Activated B cell treated with CpG ODN at 0.5 μM for 24 hours (primary cell): ENCODE data around the gene MSS51. TPM values are rescaled to one million over a fixed set of nuclear protein-coding genes. Genes with fewer than 3 reads are reported as not detected.

Experiments used
- ATAC-seq: fragments of 200-7000 bp; cut with Tn5 transposase; one replicate; pipeline ENCODE4 v1.10.0; 2021; ENCODE audit warnings: low read depth, mild to moderate bottlenecking, moderate library complexity
- CTCF ChIA-PET: fragments of 350-600 bp; sonication (Branson Sonifier 250); formaldehyde crosslinking; loops from one replicate; lab custom pipeline; 2021; ENCODE audit warnings: antibody characterized with exemption; lab: Charles Lee
- POLR2A ChIA-PET: fragments of 350-600 bp; sonication (Branson Sonifier 250); formaldehyde crosslinking; loops from one replicate; lab custom pipeline; 2021; ENCODE audit warnings: antibody characterized with exemption; lab: Charles Lee
- DNase-seq: peaks from one replicate; pipeline ENCODE4 v3.0.0; 2022
- H3K27ac Mint-ChIP-seq: one replicate; pipeline ENCODE4 v1.8.0; 2020; ENCODE audit warnings: mixed read lengths
- H3K27me3 Mint-ChIP-seq: one replicate; pipeline ENCODE4 v1.8.0; 2021; ENCODE audit warnings: mixed read lengths
- H3K36me3 Mint-ChIP-seq: one replicate; pipeline ENCODE4 v1.8.0; 2021; ENCODE audit warnings: low read depth, mixed read lengths
- H3K4me1 Mint-ChIP-seq: one replicate; pipeline ENCODE4 v1.8.0; 2021; ENCODE audit warnings: mixed read lengths
- H3K4me3 Mint-ChIP-seq: one replicate; pipeline ENCODE4 v1.8.0; 2020; ENCODE audit warnings: mild to moderate bottlenecking, mixed read lengths
- H3K9me3 Mint-ChIP-seq: one replicate; pipeline ENCODE4 v1.8.0; 2020; ENCODE audit warnings: mixed read lengths
- CTCF ChIP-seq: fragments of 200-600 bp; IDR thresholded peaks from one replicate; pipeline ENCODE4 v1.8.0; 2022; ENCODE audit warnings: antibody characterized with exemption, mild to moderate bottlenecking
- intact Hi-C: fragments of 100-400 bp; cut with micrococcal nuclease; formaldehyde crosslinking; loops from one replicate; pipeline ENCODE4 v1.15.1; 2024
- total RNA-seq: library from RNA; stranded (reverse); gene quantifications from 2 replicates; pipeline ENCODE4 v1.2.3, GENCODE V29; 2022

The MSS51 gene
- total RNA-seq, 1 donor from 2014 or later = 5.2 TPM

- Mint-ChIP-seq H3K4me3 (no peak overlapping the region), H3K9me3 (no peaks in the 10 kb centered on the region), H3K4me1 (peaks cover 30% of the 10 kb centered on the region), H3K27me3 (no peaks in the 10 kb centered on the region), H3K27ac (no peak overlapping the region), H3K36me3 (peaks cover 10% of the 10 kb centered on the region)
- ATAC-seq (no peak), DNase-seq (no peak)
- no peak for TF ChIP-seq CTCF
- ChIA-PET CTCF (no interaction called here), POLR2A (no interaction called here)
- intact Hi-C loops = no loop called here
These were observed 16.8 kb downstream of the MSS51 start for GRCh38 chr10:73416571-73416970.

GRCh38 chr10:73414230-73414945 lies 19.0 kb downstream of the MSS51 start:
- Mint-ChIP-seq H3K4me3 (peak overlapping the region; percentile 92), H3K27ac (peak overlapping the region; percentile 80), H3K36me3 (peaks cover 16% of the 10 kb centered on the region), H3K9me3 (no peaks in the 10 kb centered on the region), H3K27me3 (no peaks in the 10 kb centered on the region), H3K4me1 (peaks cover 49% of the 10 kb centered on the region)
- TF ChIP-seq CTCF = no peak
- ChIA-PET CTCF (no interaction called here), POLR2A (interaction anchor here (0.6 to 4.8 kb wide), 2 partner anchors 81 to 216 kb away, joined by 4 to 39 read pairs; partner anchors contain the start of gene PPP3CB)
- intact Hi-C loops = loop anchor here (1.0 to 5.0 kb wide), 4 partner anchors 56 to 1647 kb away; partner anchors contain the start of genes CFAP70, MRPS16 and P4HA1
- ATAC-seq = no peak
- DNase-seq = no peak

- intact Hi-C loops = loop anchor here (1.0 to 5.0 kb wide), 8 partner anchors 55 to 1646 kb away; partner anchors contain the start of genes CFAP70, DNAJC9, MRPS16 and NDST2
- CTCF ChIA-PET = no interaction called here
- ATAC-seq (peak; percentile 93), DNase-seq (peak; percentile 86)
- H3K4me3 Mint-ChIP-seq = peak within 1 kb of the TSS; percentile 92
- H3K27me3 Mint-ChIP-seq = no peaks in the 10 kb centered on the region
- POLR2A ChIA-PET = interaction anchor here (0.5 to 4.8 kb wide), 7 partner anchors 55 to 1412 kb away, joined by 3 to 39 read pairs (median 4); partner anchors contain the start of genes CFAP70, DNAJC9, PPP3CB and SEC24C
- H3K4me1 Mint-ChIP-seq = peaks cover 56% of the 10 kb centered on the region
- TF ChIP-seq CTCF = no peak
- no peaks in the 10 kb centered on the region for H3K9me3 Mint-ChIP-seq
- H3K36me3 Mint-ChIP-seq = peaks cover 16% of the 10 kb centered on the region
- H3K27ac Mint-ChIP-seq = peak within 1 kb of the TSS; percentile 86
These were observed 19.7 kb downstream of the MSS51 start, which contains the start of gene ANXA7 for GRCh38 chr10:73413528-73414229. Gene ANXA7 (minus strand): TSS chr10:73414058. CDS start chr10:73400856, 13,202 bp downstream.

GRCh38 chr10:73413108-73413527 lies 20.2 kb downstream of the MSS51 start:
- no peak for TF ChIP-seq CTCF
- no peak for ATAC-seq
- Mint-ChIP-seq H3K9me3 (no peaks in the 10 kb centered on the region), H3K27me3 (no peaks in the 10 kb centered on the region), H3K27ac (peak overlapping the region; percentile 86), H3K4me3 (peak overlapping the region; percentile 92), H3K36me3 (peaks cover 16% of the 10 kb centered on the region), H3K4me1 (peaks cover 57% of the 10 kb centered on the region)
- DNase-seq = no peak
- ChIA-PET POLR2A (interaction anchor here (0.5 to 4.8 kb wide), 8 partner anchors 54 to 1413 kb away, joined by 3 to 39 read pairs (median 4); partner anchors contain the start of genes CFAP70, DNAJC9, PPP3CB and SEC24C), CTCF (no interaction called here)
- intact Hi-C loops = loop anchor here (1.0 to 5.0 kb wide), 5 partner anchors 82 to 1646 kb away; partner anchors contain the start of genes DNAJC9 and NDST2
